CD4-positive, alpha-beta T cell (primary cell): ENCODE data around the gene AKAP7. TPM values are rescaled to one million over a fixed set of nuclear protein-coding genes. Genes with fewer than 3 reads are reported as not detected.

Source experiments
- ATAC-seq: fragments of 200-7000 bp; cut with Tn5 transposase; one replicate; pipeline ENCODE4 v1.10.0; 2022; ENCODE audit warnings: mild to moderate bottlenecking; ENCODE audit not compliant: poor library complexity
- CTCF ChIA-PET: fragments of 350-600 bp; sonication (Branson Sonifier 250); formaldehyde crosslinking; loops from one replicate; lab custom pipeline; 2021; ENCODE audit warnings: antibody characterized with exemption, inconsistent platforms; lab: Charles Lee
- POLR2A ChIA-PET: fragments of 350-600 bp; sonication (Branson Sonifier 250); formaldehyde crosslinking; loops from one replicate; lab custom pipeline; 2021; ENCODE audit warnings: antibody characterized with exemption, inconsistent platforms; lab: Charles Lee
- DNase-seq, 14 experiments: peaks; one replicate each; pipeline ENCODE4 v3.0.0-alpha.2; 2013 to 2020; ENCODE audit warnings: mixed read lengths in 2 of 14
- H3K27ac ChIP-seq, 2 donors: one replicate each; pipeline versions ENCODE4 v1.5.1 to v1.7.0; 2013; ENCODE audit warnings: low read length in 2 of 2, low read depth in 1 of 2, mild to moderate bottlenecking in 1 of 2
- H3K27me3 ChIP-seq, 2 experiments: 1 replicate in 1 of 2; 2 replicates in 1 of 2; pipeline versions ENCODE4 v1.6.1 to v1.7.0; 2013; ENCODE audit warnings: low read length in 2 of 2, control low read depth in 1 of 2, mild to moderate bottlenecking in 1 of 2, moderate library complexity in 1 of 2; ENCODE audit not compliant: insufficient read depth in 2 of 2, control insufficient read depth in 1 of 2
- H3K36me3 ChIP-seq: one replicate; pipeline ENCODE4 v1.6.1; 2013; ENCODE audit warnings: low read length, control low read depth; ENCODE audit not compliant: insufficient read depth
- H3K4me1 ChIP-seq: one replicate; pipeline ENCODE4 v1.6.1; 2013; ENCODE audit warnings: low read length, control low read depth; ENCODE audit not compliant: insufficient read depth
- H3K4me3 ChIP-seq: one replicate; pipeline ENCODE4 v1.5.1; 2013; ENCODE audit warnings: mild to moderate bottlenecking, low read length, moderate library complexity
- H3K9me3 ChIP-seq, 2 experiments: 1 replicate in 1 of 2; 2 replicates in 1 of 2; pipeline versions ENCODE4 v1.6.1 to v1.7.0; 2013; ENCODE audit warnings: low read length in 2 of 2, mild to moderate bottlenecking in 2 of 2, control low read depth in 1 of 2, moderate library complexity in 1 of 2; ENCODE audit not compliant: control insufficient read depth in 1 of 2, insufficient read depth in 1 of 2
- H3K27ac Mint-ChIP-seq: one replicate; pipeline ENCODE4 v1.8.0; 2020; ENCODE audit warnings: mixed read lengths
- H3K27me3 Mint-ChIP-seq: one replicate; pipeline ENCODE4 v1.8.0; 2021; ENCODE audit warnings: mixed read lengths
- H3K36me3 Mint-ChIP-seq: one replicate; pipeline ENCODE4 v1.8.0; 2021; ENCODE audit warnings: low read depth, mixed read lengths
- H3K4me1 Mint-ChIP-seq: one replicate; pipeline ENCODE4 v1.8.0; 2021; ENCODE audit warnings: low read depth, mixed read lengths
- H3K4me3 Mint-ChIP-seq: one replicate; pipeline ENCODE4 v1.8.0; 2020; ENCODE audit warnings: mild to moderate bottlenecking, mixed read lengths
- H3K9me3 Mint-ChIP-seq: one replicate; pipeline ENCODE4 v1.8.0; 2020; ENCODE audit warnings: mixed read lengths
- intact Hi-C, 2 experiments: fragments of 100-400 bp; cut with DNase I in 1 of 2; cut with micrococcal nuclease in 1 of 2; formaldehyde crosslinking; loops; one replicate each; pipeline versions ENCODE4 v1.15.1 to v1.9.0; 2023 to 2025; cut with DNase I, micrococcal nuclease
- total RNA-seq, 174 experiments: library from RNA in 2 of 174; stranded (reverse) in 2 of 174; gene quantifications; one replicate each; pipeline ENCODE4 v1.2.3 and lab custom pipeline; 2021 to 2026
- TF ChIP-seq, protein P1 (sequence below): fragments of 200-600 bp; IDR thresholded peaks from one replicate; pipeline ENCODE4 v1.8.0; 2022; ENCODE audit warnings: antibody characterized with exemption, mild to moderate bottlenecking

AKAP7 gene
- total RNA-seq, 2 experiments from 2014 or later: 9.1 to 12.2 TPM

DNA sequence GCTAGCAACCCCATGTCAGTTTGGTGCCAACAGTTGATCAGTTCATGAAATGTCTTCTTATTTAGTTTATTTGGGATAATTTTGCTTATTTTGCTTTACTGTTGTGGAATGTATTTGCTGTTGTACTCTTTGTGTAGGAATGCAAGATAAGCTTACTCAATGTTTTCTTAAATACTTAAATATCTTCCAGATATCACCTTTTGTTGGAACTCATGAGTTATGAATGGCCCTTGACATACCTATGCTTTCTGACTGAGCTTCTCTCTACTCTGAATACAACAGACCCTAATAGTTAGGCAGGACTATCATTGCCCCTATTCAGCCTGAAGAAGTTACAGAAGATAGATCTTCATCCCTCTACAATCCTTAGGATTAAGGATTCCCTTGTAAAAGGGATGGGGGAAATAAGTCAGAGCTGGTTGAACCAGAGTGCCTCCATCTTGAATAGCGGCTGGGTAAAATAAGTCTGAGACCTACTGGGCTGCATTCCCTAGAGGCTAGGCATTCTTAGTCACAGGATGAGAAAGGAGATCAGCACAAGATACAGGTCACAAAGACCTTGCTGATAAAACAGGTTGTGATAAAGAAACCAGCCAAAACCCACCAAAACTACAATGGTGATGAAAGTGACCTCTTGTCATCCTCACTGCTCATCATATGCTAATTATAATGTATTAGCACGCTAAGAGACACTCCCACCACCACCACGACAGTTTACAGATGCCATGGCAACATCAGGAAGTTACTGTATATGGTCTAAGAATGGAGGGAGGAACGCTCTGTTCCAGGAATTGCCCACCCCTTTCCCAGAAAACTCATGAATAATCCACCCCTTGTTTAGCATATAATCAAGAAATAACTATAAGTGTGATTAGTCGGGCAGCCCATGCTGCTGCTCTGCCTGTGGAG, 196.9 kb downstream of the AKAP7 start:
- ATAC-seq (no peak), DNase-seq (no peak)
- Histone ChIP-seq H3K9me3 (no peaks in the 10 kb centered on the region), H3K4me1 (no peaks in the 10 kb centered on the region), H3K27ac (no peak overlapping the region), H3K36me3 (no peaks in the 10 kb centered on the region), H3K27me3 (no peaks in the 10 kb centered on the region), H3K4me3 (no peak overlapping the region)
- H3K9me3 Mint-ChIP-seq: no peaks in the 10 kb centered on the region
- TF ChIP-seq, protein P1, sequence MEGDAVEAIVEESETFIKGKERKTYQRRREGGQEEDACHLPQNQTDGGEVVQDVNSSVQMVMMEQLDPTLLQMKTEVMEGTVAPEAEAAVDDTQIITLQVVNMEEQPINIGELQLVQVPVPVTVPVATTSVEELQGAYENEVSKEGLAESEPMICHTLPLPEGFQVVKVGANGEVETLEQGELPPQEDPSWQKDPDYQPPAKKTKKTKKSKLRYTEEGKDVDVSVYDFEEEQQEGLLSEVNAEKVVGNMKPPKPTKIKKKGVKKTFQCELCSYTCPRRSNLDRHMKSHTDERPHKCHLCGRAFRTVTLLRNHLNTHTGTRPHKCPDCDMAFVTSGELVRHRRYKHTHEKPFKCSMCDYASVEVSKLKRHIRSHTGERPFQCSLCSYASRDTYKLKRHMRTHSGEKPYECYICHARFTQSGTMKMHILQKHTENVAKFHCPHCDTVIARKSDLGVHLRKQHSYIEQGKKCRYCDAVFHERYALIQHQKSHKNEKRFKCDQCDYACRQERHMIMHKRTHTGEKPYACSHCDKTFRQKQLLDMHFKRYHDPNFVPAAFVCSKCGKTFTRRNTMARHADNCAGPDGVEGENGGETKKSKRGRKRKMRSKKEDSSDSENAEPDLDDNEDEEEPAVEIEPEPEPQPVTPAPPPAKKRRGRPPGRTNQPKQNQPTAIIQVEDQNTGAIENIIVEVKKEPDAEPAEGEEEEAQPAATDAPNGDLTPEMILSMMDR: no peak
- H3K4me1 Mint-ChIP-seq: no peaks in the 10 kb centered on the region
- no peak overlapping the region for H3K27ac Mint-ChIP-seq
- POLR2A ChIA-PET: no interaction called here
- intact Hi-C loops: no loop called here
- CTCF ChIA-PET: interaction anchor here (0.6 kb wide), 1 partner anchor 1170 kb away, joined by 3 read pairs; no protein-coding TSS in a partner anchor
- no peaks in the 10 kb centered on the region for H3K27me3 Mint-ChIP-seq
- no peak overlapping the region for H3K4me3 Mint-ChIP-seq
- H3K36me3 Mint-ChIP-seq: no peaks in the 10 kb centered on the region

Other genes with a start within 250 kb of the AKAP7 start
- 10 to 100 TPM in 1 of 2 experiments, 1 to 10 TPM in 1; 9.5 to 12.3 TPM for gene EPB41L2, start 72.2 kb upstream of the AKAP7 start, total RNA-seq